SK-N-SH (cell line): ENCODE results near the gene C2orf92. TPM values are rescaled to one million over a fixed set of nuclear protein-coding genes. Genes with fewer than 3 reads are reported as not detected.

Source experiments
- CTCF ChIA-PET: fragments of 300-600, 350-600 bp; formaldehyde crosslinking; extraction: SDS; loops from one replicate; lab custom pipeline; 2021; lab: Yijun Ruan, JAX
- POLR2A ChIA-PET: fragments of 350-600 bp; sonication (Branson Sonifier 250); formaldehyde crosslinking; extraction: SDS; loops from one replicate; lab custom pipeline; 2020; ENCODE audit warnings: antibody characterized with exemption, inconsistent platforms; lab: Yijun Ruan, JAX
- DNase-seq: peaks from one replicate; pipeline ENCODE4 v3.0.0; 2012
- H2AFZ ChIP-seq: fragments of 200-600 bp; sonication (generic); 2 replicates; pipeline ENCODE4 v1.8.1; 2016; ENCODE audit warnings: antibody characterized with exemption, mild to moderate bottlenecking, low read depth
- H3F3A ChIP-seq: fragments of 200-600 bp; sonication (generic); replicated peaks from 2 replicates; pipeline ENCODE3; 2016; ENCODE audit warnings: antibody characterized with exemption, mild to moderate bottlenecking; ENCODE audit not compliant: insufficient read depth
- H3K27ac ChIP-seq, 2 experiments: fragments of 200-500 bp in 1 of 2; fragments of 200-600 bp in 1 of 2; sonication (Bioruptor generic) in 1 of 2; sonication (generic), shearing (Covaris generic) in 1 of 2; 2 replicates each; pipeline versions ENCODE4 v1.5.1 to v1.6.1; 2014 to 2016; ENCODE audit warnings: low read depth in 2 of 2, inconsistent platforms in 1 of 2, low read length in 1 of 2, mild to moderate bottlenecking in 1 of 2, mixed read lengths in 1 of 2
- H3K27me3 ChIP-seq: fragments of 200-600 bp; sonication (generic), shearing (Covaris generic); 2 replicates; pipeline ENCODE4 v1.6.1; 2016; ENCODE audit warnings: mixed run types; ENCODE audit not compliant: insufficient read depth
- H3K36me3 ChIP-seq, 2 experiments: fragments of 200-500 bp in 1 of 2; fragments of 200-600 bp in 1 of 2; sonication (Bioruptor generic) in 1 of 2; sonication (generic) in 1 of 2; replicated peaks in 1 of 2; 2 replicates each; pipeline versions ENCODE3 to v1.5.1; 2014 to 2016; ENCODE audit warnings: low read length in 1 of 2, mild to moderate bottlenecking in 1 of 2; ENCODE audit not compliant: insufficient read depth in 2 of 2, control insufficient read depth in 1 of 2
- H3K4me1 ChIP-seq, 2 experiments: fragments of 200-500 bp in 1 of 2; fragments of 200-600 bp in 1 of 2; sonication (Bioruptor generic) in 1 of 2; sonication (generic), shearing (Covaris generic) in 1 of 2; 2 replicates each; pipeline versions ENCODE4 v1.5.1 to v1.6.1; 2014 to 2016; ENCODE audit warnings: low read depth in 1 of 2, low read length in 1 of 2, mixed run types in 1 of 2; ENCODE audit not compliant: insufficient read depth in 2 of 2, control insufficient read depth in 1 of 2
- H3K4me2 ChIP-seq: fragments of 200-600 bp; sonication (generic), shearing (Covaris generic); 2 replicates; pipeline ENCODE4 v1.6.1; 2017; ENCODE audit warnings: mixed run types
- H3K4me3 ChIP-seq, 2 experiments: fragments of 200-500 bp in 1 of 2; fragments of 200-600 bp in 1 of 2; sonication (Bioruptor generic) in 1 of 2; sonication (generic), shearing (Covaris generic) in 1 of 2; 2 replicates each; pipeline versions ENCODE4 v1.5.1 to v1.8.1; 2014 to 2016; ENCODE audit warnings: low read depth in 2 of 2, inconsistent platforms in 1 of 2, low read length in 1 of 2, mild to moderate bottlenecking in 1 of 2, mixed read lengths in 1 of 2, moderate library complexity in 1 of 2
- H3K79me2 ChIP-seq: fragments of 200-600 bp; sonication (generic); 2 replicates; pipeline ENCODE4 v1.8.1; 2017; ENCODE audit warnings: mild to moderate bottlenecking; ENCODE audit not compliant: insufficient read depth
- H3K9ac ChIP-seq: fragments of 200-600 bp; sonication (generic); 2 replicates; pipeline ENCODE4 v1.6.1; 2017; ENCODE audit warnings: mixed run types
- H3K9me2 ChIP-seq: fragments of 200-600 bp; sonication (generic); 2 replicates; pipeline ENCODE4 v1.6.1; 2017; ENCODE audit warnings: mixed run types
- H3K9me3 ChIP-seq: fragments of 200-600 bp; sonication (generic); 2 replicates; pipeline ENCODE4 v1.6.1; 2017; ENCODE audit warnings: mixed run types, mild to moderate bottlenecking, moderate library complexity
- H4K20me1 ChIP-seq: fragments of 200-600 bp; sonication (generic); 2 replicates; pipeline ENCODE4 v1.6.1; 2017; ENCODE audit warnings: mild to moderate bottlenecking, mixed run types; ENCODE audit not compliant: insufficient read depth
- CHD2 ChIP-seq: fragments of 150-350 bp; IDR thresholded peaks from 2 replicates; pipeline ENCODE4 v1.6.1; 2018; ENCODE audit warnings: low read length; ENCODE audit not compliant: partially characterized antibody
- GABPA ChIP-seq: IDR thresholded peaks from 2 replicates; pipeline ENCODE4 v1.4.0; 2012; ENCODE audit warnings: low read depth, mild to moderate bottlenecking
- MXI1 ChIP-seq: IDR thresholded peaks from 2 replicates; pipeline ENCODE4 v1.6.1; 2012; ENCODE audit warnings: mild to moderate bottlenecking, low read depth, low read length, improper control_type of control experiment
- RAD21 ChIP-seq: IDR thresholded peaks from 2 replicates; pipeline ENCODE4 v1.6.1; 2012; ENCODE audit warnings: mild to moderate bottlenecking, low read length
- RCOR1 ChIP-seq: fragments of 150-350 bp; IDR thresholded peaks from 2 replicates; pipeline ENCODE4 v1.6.1; 2017; ENCODE audit warnings: antibody characterized with exemption, low read length
- RFX5 ChIP-seq: IDR thresholded peaks from 2 replicates; pipeline ENCODE4 v1.6.1; 2012; ENCODE audit warnings: mild to moderate bottlenecking, improper control_type of control experiment, low read length
- RXRA ChIP-seq: IDR thresholded peaks from 2 replicates; pipeline ENCODE4 v1.4.0; 2012; ENCODE audit warnings: low read depth, mild to moderate bottlenecking, borderline replicate concordance
- SMC3 ChIP-seq: IDR thresholded peaks from 2 replicates; pipeline ENCODE4 v1.6.1; 2012; ENCODE audit warnings: low read depth, low read length, improper control_type of control experiment
- TAF1 ChIP-seq: IDR thresholded peaks from 2 replicates; pipeline ENCODE4 v1.6.1; 2012; ENCODE audit warnings: low read depth, mild to moderate bottlenecking, low read length, moderate library complexity, borderline replicate concordance
- TCF12 ChIP-seq: IDR thresholded peaks from 2 replicates; pipeline ENCODE4 v1.4.0; 2012
- WGBS: methylation state at CpG from one replicate; pipeline ENCODE4 v1.1.6; 2017; ENCODE audit warnings: low lambda C conversion rate; 5-methylcytosine and 5-hydroxymethylcytosine counted together
- polyA plus RNA-seq, 3 experiments: library from polyadenylated mRNA; depleted of rRNA; stranded (reverse); fragments of >200 nt; gene quantifications; 2 replicates each; pipeline ENCODE4 v1.2.3, GENCODE V29; 2012
- TF ChIP-seq, protein P1 (sequence below): IDR thresholded peaks from 2 replicates; pipeline ENCODE4 v1.6.1; 2012; ENCODE audit warnings: mild to moderate bottlenecking, low read depth, low read length, moderate library complexity
- TF ChIP-seq, protein P2 (sequence below): IDR thresholded peaks from 2 replicates; pipeline ENCODE4 v1.4.0; 2012; ENCODE audit warnings: low read depth
- TF ChIP-seq, protein P3 (sequence below): fragments of 150-350 bp; IDR thresholded peaks from 2 replicates; pipeline ENCODE4 v1.6.1; 2017; ENCODE audit warnings: antibody characterized with exemption, low read length, low read depth, borderline replicate concordance
- TF ChIP-seq, protein P4 (sequence below): fragments of 200-600 bp; sonication (generic); IDR thresholded peaks from 2 replicates; pipeline ENCODE4 v1.6.1; 2017; ENCODE audit warnings: antibody characterized with exemption, mild to moderate bottlenecking, moderate library complexity
- TF ChIP-seq, protein P5 (sequence below): IDR thresholded peaks from 2 replicates; pipeline ENCODE4 v1.4.0; 2012; ENCODE audit warnings: low read depth, borderline replicate concordance

The C2orf92 gene
- polyA plus RNA-seq, 1 of the 3 experiments (the other 2 are of a cell fraction): 3.1 TPM

DNA sequence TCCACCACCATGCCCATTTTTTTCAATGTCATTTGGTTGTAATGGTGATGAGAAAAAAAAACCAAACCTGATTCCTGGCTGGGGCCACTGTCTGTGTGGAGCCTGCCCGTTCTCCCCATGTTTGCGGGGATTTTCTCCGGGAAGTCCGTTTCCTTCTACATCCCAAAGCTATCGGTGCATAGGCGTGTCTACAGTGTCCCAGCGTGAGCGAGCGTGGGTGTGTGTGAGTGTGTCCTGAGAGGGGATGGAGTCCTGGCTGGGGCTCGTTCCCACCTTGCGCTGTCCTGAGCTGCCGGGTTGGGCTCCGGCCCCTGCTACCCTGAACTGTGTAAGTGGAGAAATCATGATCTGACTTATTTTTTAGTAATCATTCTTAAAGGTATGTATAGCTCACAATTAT is 36.6 kb downstream of the C2orf92 start:
- CTCF ChIA-PET: interaction anchor here (1.0 to 8.1 kb wide), 5 partner anchors 8 to 679 kb away, joined by 3 to 90 read pairs (median 4); no protein-coding TSS in a partner anchor
- WGBS: 87% methylated on average over 13 of the region's 13 CpGs
- Histone ChIP-seq H3K9me3 (no peaks in the 10 kb centered on the region), H4K20me1 (no peaks in the 10 kb centered on the region)
- TF ChIP-seq, protein P1, sequence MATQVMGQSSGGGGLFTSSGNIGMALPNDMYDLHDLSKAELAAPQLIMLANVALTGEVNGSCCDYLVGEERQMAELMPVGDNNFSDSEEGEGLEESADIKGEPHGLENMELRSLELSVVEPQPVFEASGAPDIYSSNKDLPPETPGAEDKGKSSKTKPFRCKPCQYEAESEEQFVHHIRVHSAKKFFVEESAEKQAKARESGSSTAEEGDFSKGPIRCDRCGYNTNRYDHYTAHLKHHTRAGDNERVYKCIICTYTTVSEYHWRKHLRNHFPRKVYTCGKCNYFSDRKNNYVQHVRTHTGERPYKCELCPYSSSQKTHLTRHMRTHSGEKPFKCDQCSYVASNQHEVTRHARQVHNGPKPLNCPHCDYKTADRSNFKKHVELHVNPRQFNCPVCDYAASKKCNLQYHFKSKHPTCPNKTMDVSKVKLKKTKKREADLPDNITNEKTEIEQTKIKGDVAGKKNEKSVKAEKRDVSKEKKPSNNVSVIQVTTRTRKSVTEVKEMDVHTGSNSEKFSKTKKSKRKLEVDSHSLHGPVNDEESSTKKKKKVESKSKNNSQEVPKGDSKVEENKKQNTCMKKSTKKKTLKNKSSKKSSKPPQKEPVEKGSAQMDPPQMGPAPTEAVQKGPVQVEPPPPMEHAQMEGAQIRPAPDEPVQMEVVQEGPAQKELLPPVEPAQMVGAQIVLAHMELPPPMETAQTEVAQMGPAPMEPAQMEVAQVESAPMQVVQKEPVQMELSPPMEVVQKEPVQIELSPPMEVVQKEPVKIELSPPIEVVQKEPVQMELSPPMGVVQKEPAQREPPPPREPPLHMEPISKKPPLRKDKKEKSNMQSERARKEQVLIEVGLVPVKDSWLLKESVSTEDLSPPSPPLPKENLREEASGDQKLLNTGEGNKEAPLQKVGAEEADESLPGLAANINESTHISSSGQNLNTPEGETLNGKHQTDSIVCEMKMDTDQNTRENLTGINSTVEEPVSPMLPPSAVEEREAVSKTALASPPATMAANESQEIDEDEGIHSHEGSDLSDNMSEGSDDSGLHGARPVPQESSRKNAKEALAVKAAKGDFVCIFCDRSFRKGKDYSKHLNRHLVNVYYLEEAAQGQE: no peak
- no peak for TF ChIP-seq GABPA
- TF ChIP-seq, protein P2, sequence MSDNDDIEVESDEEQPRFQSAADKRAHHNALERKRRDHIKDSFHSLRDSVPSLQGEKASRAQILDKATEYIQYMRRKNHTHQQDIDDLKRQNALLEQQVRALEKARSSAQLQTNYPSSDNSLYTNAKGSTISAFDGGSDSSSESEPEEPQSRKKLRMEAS: no peak
- TF ChIP-seq RXRA: no peak
- TF ChIP-seq CHD2: no peak
- TF ChIP-seq, all 33 proteins: peak for 0
- Histone ChIP-seq H3K27ac (no peak overlapping the region), H3K79me2 (no peaks in the 10 kb centered on the region), H3K27me3 (no peaks in the 10 kb centered on the region), H3K9ac (no peak overlapping the region), H3K9me2 (no peaks in the 10 kb centered on the region), H3K4me3 (no peak overlapping the region), H3K4me2 (no peak overlapping the region), H3K4me1 (peaks cover 0 to 5% of the 10 kb centered on the region in 2 experiments; a peak in 1 of 4 replicates), H3K36me3 (no peaks in the 10 kb centered on the region), H2AFZ (no peak overlapping the region), H3F3A (no peaks in the 10 kb centered on the region)
- POLR2A ChIA-PET: no interaction called here
- no peak for DNase-seq

DNA sequence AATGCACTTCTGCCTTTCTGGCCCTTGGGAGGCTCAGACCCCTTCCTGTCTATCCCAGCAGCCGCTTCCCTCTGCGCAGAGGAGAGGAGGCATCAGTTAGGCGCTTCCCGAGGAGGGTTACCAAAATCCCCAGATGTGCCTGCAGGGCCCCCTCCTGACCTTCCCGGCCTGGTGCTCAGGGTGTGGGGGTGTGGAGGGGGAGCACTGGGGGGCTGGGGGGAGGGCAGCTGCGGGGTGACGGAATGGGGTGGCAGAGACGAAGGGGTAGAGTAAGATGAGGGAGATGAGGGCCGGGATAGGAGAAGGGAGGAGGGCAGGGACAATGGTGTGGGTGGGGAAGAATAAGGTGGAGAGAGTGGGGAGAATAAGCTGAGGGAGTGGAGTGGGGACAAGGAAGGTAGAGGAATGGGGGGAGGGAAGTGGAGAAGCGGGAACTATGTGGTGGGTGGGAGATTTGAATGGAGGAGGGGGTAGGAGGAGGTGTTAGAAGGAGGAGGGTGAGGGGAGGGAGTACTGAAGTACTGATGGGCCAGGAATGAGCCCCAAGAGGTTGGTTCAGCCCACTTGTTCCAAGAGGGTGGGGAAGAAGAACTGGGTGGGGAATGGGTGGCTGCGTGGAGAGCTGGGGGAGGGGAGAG is 37.3 kb downstream of the C2orf92 start:
- no peak for DNase-seq
- H3K79me2 ChIP-seq: no peaks in the 10 kb centered on the region

More for the DNA sequence above, 37.3 kb downstream of the C2orf92 start:
- POLR2A ChIA-PET: no interaction called here
- CTCF ChIA-PET: interaction anchor here (1.0 to 8.1 kb wide), 5 partner anchors 9 to 678 kb away, joined by 3 to 90 read pairs (median 7); no protein-coding TSS in a partner anchor
- TF ChIP-seq MXI1 (no peak), TAF1 (no peak), RAD21 (no peak), RFX5 (no peak), RXRA (no peak), SMC3 (no peak), CHD2 (no peak), RCOR1 (no peak), TCF12 (no peak)
- TF ChIP-seq, protein P3, sequence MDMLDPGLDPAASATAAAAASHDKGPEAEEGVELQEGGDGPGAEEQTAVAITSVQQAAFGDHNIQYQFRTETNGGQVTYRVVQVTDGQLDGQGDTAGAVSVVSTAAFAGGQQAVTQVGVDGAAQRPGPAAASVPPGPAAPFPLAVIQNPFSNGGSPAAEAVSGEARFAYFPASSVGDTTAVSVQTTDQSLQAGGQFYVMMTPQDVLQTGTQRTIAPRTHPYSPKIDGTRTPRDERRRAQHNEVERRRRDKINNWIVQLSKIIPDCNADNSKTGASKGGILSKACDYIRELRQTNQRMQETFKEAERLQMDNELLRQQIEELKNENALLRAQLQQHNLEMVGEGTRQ: no peak
- TF ChIP-seq, protein P4, sequence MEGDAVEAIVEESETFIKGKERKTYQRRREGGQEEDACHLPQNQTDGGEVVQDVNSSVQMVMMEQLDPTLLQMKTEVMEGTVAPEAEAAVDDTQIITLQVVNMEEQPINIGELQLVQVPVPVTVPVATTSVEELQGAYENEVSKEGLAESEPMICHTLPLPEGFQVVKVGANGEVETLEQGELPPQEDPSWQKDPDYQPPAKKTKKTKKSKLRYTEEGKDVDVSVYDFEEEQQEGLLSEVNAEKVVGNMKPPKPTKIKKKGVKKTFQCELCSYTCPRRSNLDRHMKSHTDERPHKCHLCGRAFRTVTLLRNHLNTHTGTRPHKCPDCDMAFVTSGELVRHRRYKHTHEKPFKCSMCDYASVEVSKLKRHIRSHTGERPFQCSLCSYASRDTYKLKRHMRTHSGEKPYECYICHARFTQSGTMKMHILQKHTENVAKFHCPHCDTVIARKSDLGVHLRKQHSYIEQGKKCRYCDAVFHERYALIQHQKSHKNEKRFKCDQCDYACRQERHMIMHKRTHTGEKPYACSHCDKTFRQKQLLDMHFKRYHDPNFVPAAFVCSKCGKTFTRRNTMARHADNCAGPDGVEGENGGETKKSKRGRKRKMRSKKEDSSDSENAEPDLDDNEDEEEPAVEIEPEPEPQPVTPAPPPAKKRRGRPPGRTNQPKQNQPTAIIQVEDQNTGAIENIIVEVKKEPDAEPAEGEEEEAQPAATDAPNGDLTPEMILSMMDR: no peak
- TF ChIP-seq, protein P5, sequence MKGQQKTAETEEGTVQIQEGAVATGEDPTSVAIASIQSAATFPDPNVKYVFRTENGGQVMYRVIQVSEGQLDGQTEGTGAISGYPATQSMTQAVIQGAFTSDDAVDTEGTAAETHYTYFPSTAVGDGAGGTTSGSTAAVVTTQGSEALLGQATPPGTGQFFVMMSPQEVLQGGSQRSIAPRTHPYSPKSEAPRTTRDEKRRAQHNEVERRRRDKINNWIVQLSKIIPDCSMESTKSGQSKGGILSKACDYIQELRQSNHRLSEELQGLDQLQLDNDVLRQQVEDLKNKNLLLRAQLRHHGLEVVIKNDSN: no peak
- WGBS: 50% methylated on average over 11 of the region's 11 CpGs
- no peaks in the 10 kb centered on the region for H3K27me3 ChIP-seq
- H3K9me3 ChIP-seq: no peaks in the 10 kb centered on the region
- H3K27ac ChIP-seq: no peak overlapping the region
- H3K4me2 ChIP-seq: no peak overlapping the region
- no peak overlapping the region for H2AFZ ChIP-seq
- no peaks in the 10 kb centered on the region for H3K9me2 ChIP-seq
- no peaks in the 10 kb centered on the region for H3F3A ChIP-seq
- H3K9ac ChIP-seq: no peak overlapping the region
- peaks cover 0 to 5% of the 10 kb centered on the region in 2 experiments; a peak in 1 of 4 replicates for H3K4me1 ChIP-seq
- H3K4me3 ChIP-seq: no peak overlapping the region
- H3K36me3 ChIP-seq: no peaks in the 10 kb centered on the region
- H4K20me1 ChIP-seq: no peaks in the 10 kb centered on the region
